Choroid plexus epithelial cell (primary cell): ENCODE results near the gene CA6.
"Not testable (repeated sequence)": the region's sequence is repeated elsewhere in the genome, so short reads cannot be mapped to it uniquely, and the experiment has no call there.

Experiments used
- DNase-seq: peaks from one replicate; pipeline ENCODE4 v3.0.0-alpha.2; 2010; ENCODE audit warnings: low read depth
- H3K4me3 ChIP-seq: 2 replicates; pipeline ENCODE4 v1.5.1; 2011; ENCODE audit warnings: low read depth, mild to moderate bottlenecking, control low read depth, low read length, moderate library complexity
- CTCF ChIP-seq: conservative IDR thresholded peaks from 2 replicates; pipeline ENCODE4 v1.5.1; 2011; ENCODE audit warnings: low read depth, mild to moderate bottlenecking, control low read depth, inconsistent platforms, low read length, moderate library complexity

CA6 gene

DNA sequence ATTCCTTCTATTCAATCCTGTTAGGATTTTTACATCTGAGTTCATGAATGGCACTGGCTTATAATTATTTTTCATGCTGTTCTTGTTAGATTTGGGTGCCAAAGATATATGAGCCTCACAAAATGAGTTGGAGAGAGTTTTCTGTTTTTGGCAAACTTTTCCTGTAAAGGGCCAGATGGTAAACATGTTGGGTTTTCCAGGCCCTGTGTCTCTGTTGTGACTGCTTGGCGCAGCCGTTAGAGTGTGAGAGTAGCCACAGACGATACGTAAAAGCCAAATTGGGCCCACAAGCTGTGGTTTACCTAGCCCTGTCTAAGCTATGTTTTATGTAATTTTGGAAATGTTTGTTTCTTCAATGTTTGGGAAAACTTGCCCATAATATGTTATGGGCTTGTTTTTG is 15.6 kb upstream of the CA6 start:
- no peak for TF ChIP-seq CTCF
- H3K4me3 ChIP-seq, result no peak overlapping the region

DNA sequence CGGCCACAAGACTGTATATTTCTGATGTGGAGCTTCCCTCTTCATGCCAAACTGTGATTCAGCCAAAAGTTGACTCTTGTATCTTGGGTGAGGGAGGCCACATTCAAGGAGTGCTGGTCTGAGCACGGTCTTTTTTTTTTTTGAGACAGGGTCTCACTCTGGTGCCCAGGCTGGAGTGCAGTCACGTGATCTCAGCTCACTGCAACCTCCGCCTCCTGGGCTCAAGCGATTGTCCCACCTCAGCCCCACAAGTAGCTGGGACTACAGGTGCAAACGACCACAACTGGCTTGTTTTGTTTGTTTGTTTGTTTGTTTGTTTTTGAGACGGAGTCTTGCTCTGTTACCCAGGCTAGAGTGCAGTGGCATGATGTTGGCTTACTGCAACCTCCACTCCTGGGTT is 8.6 kb upstream of the CA6 start:
- DNase-seq, result not testable (repeated sequence)

More for the DNA sequence above, 15.6 kb upstream of the CA6 start:
- DNase-seq, result no peak

GRCh38 chr1:8937701-8938100 is 8.0 kb upstream of the CA6 start:
- no peak for DNase-seq
- TF ChIP-seq CTCF, result no peak
- H3K4me3 ChIP-seq, result no peak overlapping the region

More for the DNA sequence above, 8.6 kb upstream of the CA6 start:
- not testable (repeated sequence) for H3K4me3 ChIP-seq

GRCh38 chr1:8938232-8938999 is 7.3 kb upstream of the CA6 start:
- no peak for DNase-seq
- no peak for TF ChIP-seq CTCF

DNA sequence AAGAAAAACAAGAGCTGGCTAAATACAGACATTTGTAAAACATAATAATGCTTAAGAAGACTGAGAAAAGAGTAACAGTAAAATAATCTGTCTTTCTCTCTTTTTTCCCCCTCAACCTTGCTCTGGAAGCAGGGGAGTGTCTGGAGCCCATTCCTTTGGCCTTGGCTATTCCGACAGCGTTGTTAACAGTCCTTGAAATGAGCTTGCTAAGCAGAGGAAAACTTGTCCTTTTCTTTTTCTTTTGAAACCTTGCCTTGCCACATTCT is 6.7 kb upstream of the CA6 start:
- no peak for DNase-seq
- TF ChIP-seq CTCF, result no peak
- H3K4me3 ChIP-seq, result no peak overlapping the region

More at GRCh38 chr1:8938232-8938999, 7.3 kb upstream of the CA6 start:
- no peak overlapping the region for H3K4me3 ChIP-seq

DNA sequence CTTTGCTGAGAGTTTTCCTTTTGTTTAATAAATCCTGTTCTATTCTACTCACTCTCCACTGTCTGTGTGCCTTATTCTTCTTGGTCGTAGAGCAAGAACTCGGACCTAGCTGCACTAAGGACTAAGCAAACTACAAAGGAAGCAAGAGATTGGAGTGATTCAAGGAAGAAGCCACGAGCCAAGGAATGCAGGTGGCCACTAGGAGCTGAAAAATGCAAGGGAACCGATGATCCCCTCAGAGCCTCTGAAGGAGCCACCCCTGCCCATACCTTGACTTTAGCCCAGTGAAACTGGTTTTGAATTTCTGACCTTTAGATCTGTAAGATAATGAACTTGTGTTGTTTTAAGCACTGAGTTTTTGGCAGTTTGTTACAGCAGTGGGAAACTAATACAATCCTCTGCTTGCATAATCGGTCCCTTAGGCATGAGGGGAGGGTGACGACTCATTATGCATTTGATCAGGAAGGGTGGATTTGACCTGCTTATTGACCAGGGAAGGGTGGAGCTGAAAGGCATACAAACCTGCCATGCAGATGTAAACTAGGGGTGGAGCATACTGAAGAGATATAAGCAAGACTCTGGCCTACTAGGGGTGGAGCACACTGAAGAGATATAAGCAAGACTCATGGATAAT is 6.2 kb upstream of the CA6 start:
- H3K4me3 ChIP-seq, result no peak overlapping the region
- DNase-seq, result no peak
- no peak for TF ChIP-seq CTCF

- peak; percentile 73 for DNase-seq
- TF ChIP-seq CTCF, result no peak
- no peak overlapping the region for H3K4me3 ChIP-seq
Measured at GRCh38 chr1:8941906-8942305, 3.8 kb upstream of the CA6 start.
